NCI-H2196 (cell line): ENCODE results near the gene PRKCE.

Experiments
- DNase-seq: peaks from one replicate; lab custom pipeline; 2025; ENCODE audit not compliant: unreplicated experiment; lab: John Stamatoyannopoulos, UW

The PRKCE gene

DNA sequence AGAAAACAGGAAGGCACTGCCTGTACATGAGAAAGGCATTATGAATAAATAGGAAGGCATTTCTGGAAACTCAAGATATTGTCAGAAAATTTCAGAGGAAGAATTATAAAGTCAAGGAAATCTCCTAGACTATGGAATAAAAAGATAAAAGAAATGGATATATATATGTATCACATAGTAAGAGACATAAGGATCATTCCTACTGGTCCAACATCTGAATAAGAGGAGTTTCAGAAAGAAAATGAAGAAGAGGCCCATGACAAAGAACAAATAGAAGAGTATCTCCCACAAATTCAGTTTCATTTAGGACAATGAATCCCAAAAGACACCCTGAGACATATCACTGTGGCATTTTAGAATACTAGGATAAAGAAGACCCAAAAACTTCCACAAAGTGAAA is 178.8 kb downstream of the PRKCE start:
- DNase-seq: no peak

DNA sequence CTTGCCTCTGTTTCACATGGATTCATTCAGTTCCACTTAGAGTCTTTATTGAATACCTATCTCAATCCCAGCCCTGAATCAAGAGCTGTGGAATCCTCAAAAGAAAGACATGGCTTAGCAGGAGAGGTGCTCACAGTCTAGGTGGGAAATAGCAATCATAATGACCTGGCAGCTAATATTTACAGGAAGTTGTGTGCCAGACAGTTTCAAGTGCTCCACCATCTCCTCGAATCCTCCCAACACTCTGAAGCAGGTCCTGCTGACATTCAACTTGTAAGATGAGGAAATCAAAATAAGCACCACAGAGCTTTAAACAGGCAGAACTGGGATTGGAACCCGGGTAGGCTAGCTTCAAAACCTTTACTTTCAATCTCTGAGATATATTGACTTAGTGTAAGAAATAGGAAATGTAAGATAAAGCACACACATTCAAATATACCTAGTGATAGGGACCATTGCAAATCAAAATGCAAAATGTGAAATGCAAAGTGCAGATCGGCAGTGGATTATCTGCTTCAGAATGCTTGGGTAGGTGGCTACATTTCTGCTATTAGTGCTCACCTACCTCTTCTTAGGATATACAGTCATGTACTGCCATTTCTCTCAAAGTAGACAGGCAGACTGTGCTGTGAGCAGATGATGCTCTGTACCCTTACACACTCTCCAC is 182.0 kb downstream of the PRKCE start:
- no peak for DNase-seq

- DNase-seq: no peak
Measured at GRCh38 chr2:45833968-45834344, 182.5 kb downstream of the PRKCE start.

DNA sequence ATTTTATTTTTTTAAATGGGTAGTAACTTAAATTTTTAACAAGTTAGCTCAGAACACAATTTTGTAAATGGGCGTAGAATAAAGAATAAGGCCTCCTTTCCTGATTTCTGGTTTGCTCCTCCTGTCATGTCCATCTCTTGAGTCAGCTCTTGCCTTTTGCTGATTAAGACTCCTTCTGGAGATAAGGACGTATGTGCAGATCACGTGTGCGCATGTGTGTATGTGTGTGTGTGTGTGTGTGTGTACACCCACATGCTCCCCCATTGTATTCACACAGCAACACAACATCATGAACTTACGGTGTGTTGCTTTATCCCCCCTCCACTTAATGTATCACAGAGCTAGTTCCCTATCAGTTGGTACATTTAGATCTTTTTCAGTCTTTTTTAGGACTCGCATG is 182.9 kb downstream of the PRKCE start:
- no peak for DNase-seq

DNA sequence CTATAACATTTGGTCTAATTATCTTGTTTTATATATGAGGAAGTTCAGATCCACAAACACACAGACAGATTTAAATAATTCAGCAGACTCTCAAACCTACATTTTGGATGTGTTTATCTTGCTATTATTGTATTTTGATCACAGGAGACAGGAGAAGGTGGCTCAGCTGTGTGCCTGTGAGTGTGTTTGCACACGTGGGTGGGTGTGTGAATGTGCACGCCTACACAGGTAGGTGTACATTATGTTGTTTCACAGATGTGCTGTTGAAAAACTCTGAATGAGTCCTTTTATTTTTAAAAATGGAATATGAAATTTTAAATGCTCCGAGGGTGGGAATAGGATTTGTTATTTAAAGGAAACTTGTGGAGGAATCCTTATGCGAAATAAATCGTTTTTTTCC is 183.4 kb downstream of the PRKCE start:
- no peak for DNase-seq

GRCh38 chr2:45836316-45836715 is 184.8 kb downstream of the PRKCE start:
- DNase-seq: no peak

DNA sequence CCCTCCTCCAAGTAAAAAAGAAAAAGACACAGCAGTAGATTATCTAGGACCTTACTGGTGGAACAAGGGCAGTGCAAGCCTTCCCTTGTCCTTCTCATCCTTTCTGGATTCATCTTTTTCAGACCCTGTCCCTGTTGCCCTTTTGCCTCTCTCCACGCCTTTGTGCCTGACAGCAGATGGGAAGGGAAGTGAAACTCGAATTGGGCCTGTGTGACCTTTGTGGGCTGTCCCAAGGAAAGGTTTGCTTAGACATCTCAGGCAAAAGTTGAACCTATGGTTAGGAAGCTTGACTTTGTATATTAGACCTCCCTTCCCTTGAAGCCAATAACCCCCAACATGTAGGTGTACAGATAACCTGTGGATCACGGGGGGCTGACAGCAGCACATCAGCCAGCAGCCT is 185.3 kb downstream of the PRKCE start:
- DNase-seq: no peak

- DNase-seq: no peak
Measured at GRCh38 chr2:45837812-45838341, 186.4 kb downstream of the PRKCE start.

DNA sequence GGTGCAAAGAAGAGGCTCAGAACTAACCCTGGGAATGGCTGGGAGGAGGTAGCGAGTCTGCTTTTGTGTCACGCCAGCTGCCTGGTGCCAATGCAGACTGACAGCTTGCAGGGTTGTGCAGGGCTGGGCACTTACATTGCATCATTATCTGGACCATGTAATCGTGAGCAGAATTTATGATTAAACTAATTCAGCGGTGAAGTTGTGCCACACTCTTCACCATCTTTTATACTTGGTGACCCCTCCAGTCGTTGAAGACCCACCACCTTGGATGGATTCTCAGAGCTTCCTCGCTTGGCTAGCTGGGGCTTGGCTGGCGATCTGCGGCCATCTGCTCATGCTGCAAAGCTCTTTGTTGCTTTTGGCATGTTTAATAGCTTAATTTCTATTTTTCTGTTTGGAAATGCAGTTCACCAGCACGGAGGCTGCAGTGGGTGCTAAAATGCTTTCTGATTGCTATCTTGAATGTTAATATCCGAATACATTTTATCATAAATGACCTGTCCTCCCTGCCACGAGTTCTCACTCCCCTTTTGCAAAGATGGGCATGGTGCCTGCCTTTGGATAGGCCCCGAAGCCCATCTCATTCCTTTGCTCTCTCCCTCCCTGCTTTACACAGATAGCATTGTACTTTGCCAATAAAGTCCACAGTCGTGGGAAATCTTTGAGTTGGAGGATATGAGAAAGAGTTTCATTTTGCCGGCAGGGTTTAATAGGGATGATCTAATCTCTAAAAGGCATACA is 188.2 kb downstream of the PRKCE start:
- no peak for DNase-seq

- DNase-seq: no peak
Measured at GRCh38 chr2:45840481-45840880, 189.0 kb downstream of the PRKCE start.

GRCh38 chr2:45841752-45842407 is 190.4 kb downstream of the PRKCE start:
- no peak for DNase-seq

DNA sequence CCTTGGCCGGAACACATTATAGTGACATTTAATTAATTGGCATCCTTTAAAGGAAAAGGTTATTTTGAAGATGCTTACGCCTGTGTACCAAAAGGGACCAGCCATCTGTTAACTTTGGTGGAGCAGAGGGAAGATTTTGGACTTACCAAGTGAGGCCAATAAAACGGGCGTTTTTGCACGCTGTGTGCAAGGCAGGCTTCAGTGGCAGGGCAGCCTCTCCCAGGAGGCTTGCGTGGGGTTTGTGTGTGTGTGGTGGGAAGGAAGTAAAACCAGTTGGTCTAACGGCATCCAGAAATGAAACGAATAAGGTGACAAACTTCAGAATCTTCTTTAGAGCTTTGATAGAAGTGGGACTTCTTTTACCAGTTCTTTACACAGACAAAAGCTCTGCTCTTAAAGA is 191.7 kb downstream of the PRKCE start:
- DNase-seq: no peak

DNA sequence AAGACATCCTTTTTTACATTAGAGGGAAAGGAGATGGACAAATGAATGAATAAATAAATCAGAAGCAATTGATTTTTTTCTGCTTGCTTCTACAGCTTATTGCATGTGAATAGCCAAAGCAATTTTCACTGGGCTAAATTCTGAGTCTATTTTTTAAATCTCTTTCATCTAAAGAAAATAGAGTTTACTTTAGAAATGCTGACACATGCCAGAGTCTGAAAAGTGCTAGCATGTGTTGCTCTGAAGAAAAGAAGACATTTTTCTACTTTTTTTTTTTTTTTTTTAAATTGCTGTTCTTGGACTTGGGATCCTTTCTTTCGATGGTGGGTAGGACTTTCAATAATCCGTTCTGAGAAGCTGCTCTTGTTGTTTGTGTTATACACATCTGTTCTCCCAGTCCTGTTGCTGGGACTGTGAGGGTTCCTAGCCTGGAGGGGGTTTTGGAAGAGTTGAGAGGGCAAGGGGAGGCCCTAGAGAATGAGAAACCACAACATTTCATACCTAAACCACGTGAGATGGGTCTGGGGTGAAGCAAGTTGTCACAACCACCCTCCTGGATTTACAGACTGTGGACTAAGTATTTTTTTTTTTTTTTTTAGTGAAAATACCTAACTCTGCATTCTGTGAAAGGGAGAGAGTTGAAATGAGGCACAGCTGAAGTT is 193.5 kb downstream of the PRKCE start:
- no peak for DNase-seq

- no peak for DNase-seq
Measured at GRCh38 chr2:45845566-45845965, 194.1 kb downstream of the PRKCE start.

- no peak for DNase-seq
Measured at GRCh38 chr2:45849491-45850283, 198.2 kb downstream of the PRKCE start.

DNA sequence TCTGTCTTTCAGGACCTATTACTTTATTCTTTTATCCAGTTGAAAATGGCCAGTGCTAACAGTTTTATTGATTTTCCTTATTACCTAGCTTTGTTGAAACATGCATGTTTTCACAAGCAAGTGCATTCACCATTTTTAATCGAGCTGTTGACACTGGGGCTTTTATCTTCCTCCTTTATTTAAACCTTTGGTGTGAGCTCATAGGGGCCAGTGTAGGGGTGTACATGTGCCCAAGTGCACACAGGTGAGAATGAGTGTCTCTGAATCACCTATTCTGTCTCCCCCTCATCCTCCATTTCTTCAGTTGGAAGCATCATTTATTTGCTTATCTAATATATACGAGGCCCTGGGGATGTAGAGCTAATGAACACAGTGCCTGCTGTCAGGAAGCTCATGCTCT is 199.1 kb downstream of the PRKCE start:
- DNase-seq: no peak

DNA sequence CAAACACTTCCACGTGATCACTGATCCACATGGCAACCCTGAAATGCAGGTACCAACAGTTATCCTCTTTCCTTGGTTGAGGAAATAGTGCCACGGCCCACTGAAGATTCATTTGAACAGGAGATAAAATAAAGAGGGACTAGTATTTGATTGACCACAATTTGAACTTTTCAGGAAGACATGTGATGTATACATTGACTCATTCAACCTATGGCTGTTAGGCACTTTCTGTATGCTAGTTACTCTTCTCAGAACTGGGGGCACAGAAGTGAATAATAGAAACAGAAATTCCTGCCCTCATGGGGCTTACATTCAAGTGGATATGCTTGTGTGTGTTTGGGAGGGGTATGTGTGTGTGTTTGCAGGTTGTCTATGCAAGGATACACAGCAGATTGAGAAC is 199.6 kb downstream of the PRKCE start:
- DNase-seq: no peak

GRCh38 chr2:45851576-45852304 is 200.3 kb downstream of the PRKCE start:
- no peak for DNase-seq

GRCh38 chr2:45852450-45853150 is 201.1 kb downstream of the PRKCE start:
- no peak for DNase-seq
